ENCODE data around the gene CYP4V2. TPM values are rescaled to one million over a fixed set of nuclear protein-coding genes. Genes with fewer than 3 reads are reported as not detected.

The CYP4V2 gene
- total RNA-seq, result 15.0 TPM

DNA sequence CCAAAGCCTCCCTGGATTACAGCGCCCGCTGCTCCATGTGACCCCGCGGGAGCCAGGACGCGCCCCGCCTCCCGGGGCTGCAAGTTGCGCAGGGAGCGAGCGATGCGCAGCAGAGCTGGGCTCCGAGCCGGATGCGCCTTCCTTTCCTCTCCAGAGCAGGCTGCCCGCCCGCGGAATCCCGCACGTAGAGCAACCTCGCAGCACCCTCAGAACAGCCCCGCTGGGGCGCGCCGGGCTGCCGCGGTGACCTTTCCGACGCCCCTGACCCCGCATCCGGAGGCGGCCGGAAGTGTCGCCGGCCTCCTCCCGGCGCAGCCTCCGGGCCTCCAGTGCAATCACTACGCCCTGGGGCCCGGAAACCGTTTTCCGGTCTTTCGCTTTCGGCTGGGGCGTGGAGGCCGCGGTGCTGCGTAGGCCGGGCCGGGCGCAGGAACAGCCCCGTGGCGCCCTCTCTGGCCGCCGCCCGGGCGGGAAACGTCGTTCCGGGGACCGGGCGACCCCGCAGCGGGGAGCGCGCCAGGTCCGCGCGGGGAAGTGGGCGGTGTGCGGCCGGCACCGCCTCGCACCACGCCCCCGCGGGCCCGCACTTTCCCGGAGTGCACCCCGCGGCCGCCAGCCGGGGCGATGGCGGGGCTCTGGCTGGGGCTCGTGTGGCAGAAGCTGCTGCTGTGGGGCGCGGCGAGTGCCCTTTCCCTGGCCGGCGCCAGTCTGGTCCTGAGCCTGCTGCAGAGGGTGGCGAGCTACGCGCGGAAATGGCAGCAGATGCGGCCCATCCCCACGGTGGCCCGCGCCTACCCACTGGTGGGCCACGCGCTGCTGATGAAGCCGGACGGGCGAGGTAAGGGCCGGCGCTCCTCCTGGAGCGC, at the start of gene CYP4V2:
TSS of gene CYP4V2 (plus strand) at position 368 of the 866 bp plus-strand sequence. CDS start at position 625, 257 bp downstream.

DNA sequence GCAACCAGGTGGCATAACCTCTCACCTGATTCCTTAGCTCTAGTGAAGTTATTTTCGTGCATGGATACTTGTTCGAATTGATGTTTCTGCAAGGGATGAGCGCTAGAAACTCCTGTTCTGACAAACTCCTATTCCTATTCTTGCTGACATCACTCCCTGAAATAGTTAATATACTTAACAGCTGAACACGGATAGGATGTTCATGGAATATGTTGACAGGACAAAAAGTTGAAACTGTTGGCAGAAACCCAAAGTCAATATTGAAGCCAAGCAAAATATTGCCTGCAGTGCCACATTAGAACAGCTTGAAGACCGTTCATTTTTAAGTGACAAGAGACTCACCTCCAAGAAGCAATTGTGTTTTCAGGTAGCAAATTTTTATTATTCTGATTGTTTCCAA, 35.9 kb downstream of the CYP4V2 start, which contains the start of gene KLKB1:
TSS of gene KLKB1 (plus strand) at position 287 of the 400 bp plus-strand sequence. CDS start 689 bp downstream, outside the sequence.

Other genes with a start within 250 kb of the CYP4V2 start
- 0.63 TPM for gene TLR3, start 122.4 kb upstream of the CYP4V2 start, total RNA-seq
- 39.8 TPM for gene FAM149A, start 86.9 kb upstream of the CYP4V2 start, total RNA-seq
- gene KLKB1, start 35.9 kb downstream of the CYP4V2 start, total RNA-seq, result not detected
- gene F11, start 74.6 kb downstream of the CYP4V2 start, total RNA-seq, result not detected

Data from parietal lobe (tissue), 1 donor.